Endodermal cell (in vitro differentiated cells): Measurements from ENCODE around the gene RGS3. TPM values are rescaled to one million over a fixed set of nuclear protein-coding genes. Genes with fewer than 3 reads are reported as not detected.

Source experiments
- DNase-seq: peaks from one replicate; pipeline ENCODE4 v3.0.0-alpha.2; 2017
- H3K27ac ChIP-seq: 2 replicates; pipeline ENCODE4 v1.5.1; 2013; ENCODE audit warnings: mild to moderate bottlenecking, low read depth, low read length, moderate library complexity
- H3K27me3 ChIP-seq: 2 replicates; pipeline ENCODE4 v1.6.1; 2013; ENCODE audit warnings: mild to moderate bottlenecking, low read length, moderate library complexity; ENCODE audit not compliant: insufficient read depth, control insufficient read depth, poor library complexity, severe bottlenecking
- H3K36me3 ChIP-seq: 2 replicates; pipeline ENCODE4 v1.7.0; 2013; ENCODE audit warnings: mild to moderate bottlenecking, low read length, moderate library complexity; ENCODE audit not compliant: control insufficient read depth, insufficient read depth
- H3K4me1 ChIP-seq: one replicate; pipeline ENCODE4 v1.7.0; 2013; ENCODE audit warnings: low read length; ENCODE audit not compliant: control insufficient read depth, insufficient read depth
- H3K4me3 ChIP-seq: 2 replicates; pipeline ENCODE4 v1.5.1; 2013; ENCODE audit warnings: mild to moderate bottlenecking, low read length, moderate library complexity
- H3K9ac ChIP-seq: 2 replicates; pipeline ENCODE4 v1.6.1; 2013; ENCODE audit warnings: mild to moderate bottlenecking, low read length, moderate library complexity; ENCODE audit not compliant: poor library complexity, severe bottlenecking; ENCODE audit errors: extremely low read depth
- H3K9me3 ChIP-seq: 2 replicates; pipeline ENCODE4 v1.6.1; 2013; ENCODE audit warnings: mild to moderate bottlenecking, low read length, moderate library complexity; ENCODE audit not compliant: control insufficient read depth
- H3K27ac Mint-ChIP-seq: 2 replicates; pipeline ENCODE4 v1.8.0; 2020; ENCODE audit warnings: mixed read lengths
- H3K27me3 Mint-ChIP-seq: 2 replicates; pipeline ENCODE4 v1.8.0; 2021; ENCODE audit warnings: mild to moderate bottlenecking, mixed read lengths; ENCODE audit not compliant: insufficient read depth
- H3K36me3 Mint-ChIP-seq: 2 replicates; pipeline ENCODE4 v1.8.0; 2020; ENCODE audit warnings: low read depth, mixed read lengths
- H3K4me1 Mint-ChIP-seq: 2 replicates; pipeline ENCODE4 v1.8.0; 2020; ENCODE audit warnings: mixed read lengths
- H3K4me3 Mint-ChIP-seq: 2 replicates; pipeline ENCODE4 v1.8.0; 2020; ENCODE audit warnings: mild to moderate bottlenecking, moderate library complexity, mixed read lengths
- H3K9me3 Mint-ChIP-seq: 2 replicates; pipeline ENCODE4 v1.8.0; 2020; ENCODE audit warnings: mild to moderate bottlenecking, mixed read lengths
- WGBS, 2 experiments: methylation state at CpG; one replicate each; pipeline versions ENCODE4 v1.1.5 to v1.1.7; 2013; ENCODE audit warnings: missing lambda C conversion rate in 2 of 2, mixed read lengths in 1 of 2; ENCODE audit not compliant: insufficient coverage in 1 of 2, insufficient read length in 1 of 2; 5-methylcytosine and 5-hydroxymethylcytosine counted together
- total RNA-seq, 2 donors: library from RNA; stranded (reverse); fragmentation: NEBNext Ultra II Directional in 1 of 2; extraction: Animal tissue kit (Norgen Biotek cat#: 25700) in 1 of 2; gene quantifications; 2 replicates in 1 of 2; 3 replicates in 1 of 2; pipeline ENCODE4 v1.2.1, GENCODE V29; 2021
- TF ChIP-seq, protein P1 (sequence below): fragments of 200-600 bp; sonication (generic); conservative IDR thresholded peaks from 2 replicates; pipeline ENCODE4 v1.5.0; 2021; ENCODE audit warnings: antibody characterized with exemption, mild to moderate bottlenecking

RGS3 gene
- total RNA-seq, 2 donors from 2014 or later, result 20.7 to 40.3 TPM

DNA sequence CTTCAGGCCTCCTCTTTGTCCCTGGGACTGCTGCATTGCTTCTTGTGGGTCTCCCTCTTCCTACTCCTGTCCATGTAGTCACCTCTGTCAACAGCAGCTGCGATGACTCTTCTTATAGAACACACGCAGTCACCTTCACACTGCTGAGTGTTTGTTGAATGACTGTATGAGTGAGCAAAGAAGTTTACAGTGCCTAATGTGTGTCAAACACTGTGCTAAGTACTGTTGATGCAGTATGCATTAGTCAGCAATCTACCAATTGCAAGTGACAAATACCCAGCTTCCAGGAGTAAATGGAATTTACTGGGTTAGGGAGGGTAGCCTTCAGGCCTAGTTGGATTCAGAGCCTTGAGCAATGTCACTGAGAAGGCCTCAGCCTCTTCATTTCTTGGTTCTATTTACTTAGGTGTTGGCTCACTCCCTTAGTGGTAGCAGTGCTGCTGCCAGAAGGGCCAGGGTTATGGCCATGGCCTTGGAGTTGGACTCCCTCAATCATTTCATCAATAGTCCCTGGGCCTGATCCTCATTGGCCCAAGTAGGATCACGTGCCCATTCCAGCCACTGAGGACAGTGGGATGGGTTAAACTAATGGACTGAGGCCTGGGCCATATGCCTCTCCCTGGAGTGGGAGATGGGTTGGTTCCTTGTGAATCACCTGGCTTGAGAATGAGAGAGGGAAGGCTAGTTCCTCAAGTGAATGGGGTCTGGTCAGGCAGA lies 93.5 kb downstream of the RGS3 start:
- H3K36me3 ChIP-seq, result no peaks in the 10 kb centered on the region
- H3K27ac Mint-ChIP-seq, result no peak overlapping the region

GRCh38 chr9:113558632-113559502 lies 95.3 kb downstream of the RGS3 start:
- H3K4me3 Mint-ChIP-seq, result no peak overlapping the region
- no peaks in the 10 kb centered on the region for H3K27me3 Mint-ChIP-seq
- Histone ChIP-seq H3K4me3 (no peak overlapping the region), H3K36me3 (no peaks in the 10 kb centered on the region), H3K9ac (no peak overlapping the region), H3K27me3 (no peaks in the 10 kb centered on the region), H3K27ac (no peak overlapping the region), H3K9me3 (no peaks in the 10 kb centered on the region), H3K4me1 (no peaks in the 10 kb centered on the region)
- TF ChIP-seq, protein P1, sequence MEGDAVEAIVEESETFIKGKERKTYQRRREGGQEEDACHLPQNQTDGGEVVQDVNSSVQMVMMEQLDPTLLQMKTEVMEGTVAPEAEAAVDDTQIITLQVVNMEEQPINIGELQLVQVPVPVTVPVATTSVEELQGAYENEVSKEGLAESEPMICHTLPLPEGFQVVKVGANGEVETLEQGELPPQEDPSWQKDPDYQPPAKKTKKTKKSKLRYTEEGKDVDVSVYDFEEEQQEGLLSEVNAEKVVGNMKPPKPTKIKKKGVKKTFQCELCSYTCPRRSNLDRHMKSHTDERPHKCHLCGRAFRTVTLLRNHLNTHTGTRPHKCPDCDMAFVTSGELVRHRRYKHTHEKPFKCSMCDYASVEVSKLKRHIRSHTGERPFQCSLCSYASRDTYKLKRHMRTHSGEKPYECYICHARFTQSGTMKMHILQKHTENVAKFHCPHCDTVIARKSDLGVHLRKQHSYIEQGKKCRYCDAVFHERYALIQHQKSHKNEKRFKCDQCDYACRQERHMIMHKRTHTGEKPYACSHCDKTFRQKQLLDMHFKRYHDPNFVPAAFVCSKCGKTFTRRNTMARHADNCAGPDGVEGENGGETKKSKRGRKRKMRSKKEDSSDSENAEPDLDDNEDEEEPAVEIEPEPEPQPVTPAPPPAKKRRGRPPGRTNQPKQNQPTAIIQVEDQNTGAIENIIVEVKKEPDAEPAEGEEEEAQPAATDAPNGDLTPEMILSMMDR, result no peak
- H3K27ac Mint-ChIP-seq, result no peak overlapping the region
- DNase-seq, result peak; percentile 28
- H3K36me3 Mint-ChIP-seq, result no peaks in the 10 kb centered on the region
- no peaks in the 10 kb centered on the region for H3K9me3 Mint-ChIP-seq
- WGBS, 2 experiments, result 76 to 83% methylated on average over 6 to 7 of the region's 7 CpGs
- no peaks in the 10 kb centered on the region for H3K4me1 Mint-ChIP-seq

More for the DNA sequence above, 93.5 kb downstream of the RGS3 start:
- Histone ChIP-seq H3K27me3 (no peaks in the 10 kb centered on the region), H3K9ac (no peak overlapping the region), H3K27ac (no peak overlapping the region), H3K4me1 (no peaks in the 10 kb centered on the region), H3K9me3 (no peaks in the 10 kb centered on the region), H3K4me3 (no peak overlapping the region)
- peak; percentile 25 for DNase-seq
- TF ChIP-seq, protein P1, result no peak
- Mint-ChIP-seq H3K4me3 (no peak overlapping the region), H3K9me3 (no peaks in the 10 kb centered on the region), H3K27me3 (no peaks in the 10 kb centered on the region), H3K36me3 (no peaks in the 10 kb centered on the region), H3K4me1 (no peaks in the 10 kb centered on the region)
- WGBS, 2 experiments, result 96 to 100% methylated on average over 2 to 3 of the region's 3 CpGs

DNA sequence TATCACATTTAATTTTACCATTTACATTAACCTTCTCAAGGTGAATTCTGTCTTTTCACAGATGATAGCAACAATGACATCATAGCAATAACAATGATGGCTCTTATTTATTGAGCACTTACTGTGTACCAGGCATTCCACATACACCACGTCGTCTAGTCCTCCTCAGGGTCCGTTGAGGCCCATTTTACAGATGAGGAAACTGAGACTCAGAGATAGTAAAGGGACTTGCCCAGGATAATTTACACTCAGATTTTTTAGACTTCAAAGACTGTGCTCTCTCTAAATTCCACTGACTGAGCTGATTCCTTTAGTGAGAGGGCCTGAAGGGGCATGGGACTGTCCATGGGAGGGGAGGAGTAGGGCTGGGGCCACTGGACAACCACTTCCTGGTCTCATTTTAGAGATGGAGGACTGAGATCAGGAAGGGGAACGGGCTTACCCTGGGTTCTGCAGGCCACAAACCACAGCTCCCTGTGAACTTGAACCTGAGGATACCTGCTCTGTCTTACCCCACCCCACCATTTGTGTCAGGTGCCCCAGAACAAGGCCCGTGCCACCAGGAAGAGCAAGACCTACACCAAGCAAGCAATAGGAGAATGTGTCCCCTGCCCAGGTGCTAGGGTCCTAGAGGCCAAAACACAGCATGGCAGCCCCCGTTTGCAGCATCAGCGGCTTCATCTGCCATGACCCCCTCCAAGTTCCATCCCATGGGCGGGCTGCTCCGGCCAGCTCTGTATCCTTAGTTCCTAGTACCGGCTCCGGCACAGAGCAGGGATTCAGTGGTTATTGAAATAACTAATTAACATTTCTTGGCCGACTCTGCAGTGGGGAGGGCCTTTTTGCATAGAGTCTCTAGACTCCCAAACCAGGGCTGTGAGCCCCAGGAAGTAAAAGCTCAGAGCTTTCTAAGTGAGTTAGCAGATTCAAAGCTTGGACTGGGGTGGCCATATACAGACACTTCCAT lies 96.6 kb downstream of the RGS3 start:
- WGBS, 2 experiments, result 90 to 93% methylated on average over 8 to 12 of the region's 12 CpGs
- H3K27me3 Mint-ChIP-seq, result no peaks in the 10 kb centered on the region

More for the DNA sequence above, 96.6 kb downstream of the RGS3 start:
- DNase-seq, result peak; percentile 41
- Histone ChIP-seq H3K9ac (no peak overlapping the region), H3K9me3 (no peaks in the 10 kb centered on the region), H3K27ac (no peak overlapping the region), H3K4me3 (no peak overlapping the region), H3K27me3 (no peaks in the 10 kb centered on the region), H3K4me1 (peaks cover 5% of the 10 kb centered on the region), H3K36me3 (no peaks in the 10 kb centered on the region)
- Mint-ChIP-seq H3K27ac (no peak overlapping the region), H3K4me3 (no peak overlapping the region), H3K36me3 (no peaks in the 10 kb centered on the region), H3K9me3 (no peaks in the 10 kb centered on the region), H3K4me1 (peaks cover 6% of the 10 kb centered on the region)
- TF ChIP-seq, protein P1, result no peak
